DOHH2 (cell line): ENCODE measurements around the gene MYO1D.

Source experiments
- H3F3A ChIP-seq: fragments of 200-600 bp; sonication (generic), shearing (Covaris generic); 2 replicates; pipeline ENCODE4 v1.6.0; 2016; ENCODE audit warnings: antibody characterized with exemption, mild to moderate bottlenecking; ENCODE audit not compliant: control insufficient read depth, insufficient read depth
- H3K27ac ChIP-seq: fragments of 200-600 bp; sonication (generic); 2 replicates; pipeline ENCODE4 v1.5.1; 2014; ENCODE audit warnings: low read depth, mild to moderate bottlenecking, low read length, moderate library complexity
- H3K27me3 ChIP-seq: fragments of 200-600 bp; sonication (generic); 2 replicates; pipeline ENCODE4 v1.6.1; 2014; ENCODE audit warnings: mild to moderate bottlenecking, low read length, mixed read lengths; ENCODE audit not compliant: control insufficient read depth
- H3K36me3 ChIP-seq: fragments of 200-600 bp; sonication (generic); 2 replicates; pipeline ENCODE4 v1.6.1; 2014; ENCODE audit warnings: mild to moderate bottlenecking, low read length, moderate library complexity, mixed read lengths; ENCODE audit not compliant: control insufficient read depth
- H3K4me1 ChIP-seq: fragments of 200-600 bp; sonication (generic); 2 replicates; pipeline ENCODE4 v1.6.1; 2014; ENCODE audit warnings: mild to moderate bottlenecking, low read length, mixed read lengths; ENCODE audit not compliant: control insufficient read depth
- H3K4me2 ChIP-seq: fragments of 200-600 bp; sonication (generic); 2 replicates; pipeline ENCODE4 v1.6.0; 2014; ENCODE audit warnings: mild to moderate bottlenecking, low read length, moderate library complexity
- H3K4me3 ChIP-seq: fragments of 200-600 bp; sonication (generic); 2 replicates; pipeline ENCODE4 v1.5.1; 2014; ENCODE audit warnings: mild to moderate bottlenecking, low read length, mixed read lengths
- H3K79me2 ChIP-seq: fragments of 200-600 bp; sonication (generic); 2 replicates; pipeline ENCODE4 v1.6.1; 2014; ENCODE audit warnings: mild to moderate bottlenecking, low read length, mixed read lengths; ENCODE audit not compliant: control insufficient read depth
- H3K9me2 ChIP-seq: fragments of 200-600 bp; sonication (generic); replicated peaks from 2 replicates; pipeline ENCODE4 v1.6.1; 2014; ENCODE audit warnings: mild to moderate bottlenecking, low read length, mixed read lengths; ENCODE audit not compliant: control insufficient read depth
- H3K9me3 ChIP-seq: fragments of 200-600 bp; sonication (generic); 2 replicates; pipeline ENCODE4 v1.6.1; 2014; ENCODE audit warnings: antibody characterized with exemption, low read length, mixed read lengths; ENCODE audit not compliant: control insufficient read depth, insufficient read depth
- H4K20me1 ChIP-seq: fragments of 200-600 bp; sonication (generic); 2 replicates; pipeline ENCODE4 v1.6.0; 2014; ENCODE audit warnings: low read depth, mild to moderate bottlenecking, antibody characterized with exemption, low read length, moderate library complexity; ENCODE audit not compliant: control insufficient read depth, insufficient read depth
- CTCF ChIP-seq: fragments of 200-600 bp; sonication (generic); IDR thresholded peaks from one replicate; pipeline ENCODE4 v1.5.1; 2014; ENCODE audit warnings: antibody characterized with exemption, mild to moderate bottlenecking, low read depth, low read length; ENCODE audit not compliant: poor library complexity, severe bottlenecking
- EZH2phosphoT487 ChIP-seq: fragments of 200-600 bp; sonication (generic); IDR thresholded peaks from 2 replicates; pipeline ENCODE4 v1.6.1; 2017; ENCODE audit warnings: borderline replicate concordance, mild to moderate bottlenecking, antibody characterized with exemption, low read length, moderate library complexity, mixed read lengths

MYO1D gene

GRCh38 chr17:32877164-32877764 lies 340 bp upstream of the MYO1D start:
- Histone ChIP-seq H3K79me2 (no peaks in the 10 kb centered on the region), H3K4me2 (peak overlapping the region; percentile 92), H3F3A (no peaks in the 10 kb centered on the region), H3K4me3 (peak overlapping the region; percentile 82), H3K9me3 (no peaks in the 10 kb centered on the region), H3K36me3 (no peaks in the 10 kb centered on the region), H4K20me1 (no peaks in the 10 kb centered on the region), H3K27ac (no peak overlapping the region), H3K9me2 (no peaks in the 10 kb centered on the region), H3K4me1 (peaks cover 24% of the 10 kb centered on the region), H3K27me3 (peaks cover 21% of the 10 kb centered on the region)
- TF ChIP-seq CTCF = peak; percentile 60
- no peak for TF ChIP-seq EZH2phosphoT487

GRCh38 chr17:32875923-32876416 lies 954 bp downstream of the MYO1D start:
- peaks cover 24% of the 10 kb centered on the region for H3K27me3 ChIP-seq
- TF ChIP-seq EZH2phosphoT487 (no peak), CTCF (no peak)
- no peak overlapping the region for H3K27ac ChIP-seq
- no peaks in the 10 kb centered on the region for H3K36me3 ChIP-seq
- H3K4me3 ChIP-seq = peak overlapping the region; percentile 82
- no peaks in the 10 kb centered on the region for H3K9me2 ChIP-seq
- no peaks in the 10 kb centered on the region for H3K9me3 ChIP-seq
- H3K79me2 ChIP-seq = no peaks in the 10 kb centered on the region
- no peaks in the 10 kb centered on the region for H4K20me1 ChIP-seq
- peak overlapping the region; percentile 65 for H3K4me2 ChIP-seq
- no peaks in the 10 kb centered on the region for H3F3A ChIP-seq
- peaks cover 19% of the 10 kb centered on the region for H3K4me1 ChIP-seq

GRCh38 chr17:32875230-32875917 lies 1.6 kb downstream of the MYO1D start:
- Histone ChIP-seq H3K4me1 (peaks cover 15% of the 10 kb centered on the region), H3F3A (no peaks in the 10 kb centered on the region), H3K27me3 (peaks cover 25% of the 10 kb centered on the region), H3K4me2 (peak overlapping the region; percentile 65; the same call in 1 of the 2 replicates), H4K20me1 (no peaks in the 10 kb centered on the region), H3K9me2 (no peaks in the 10 kb centered on the region), H3K36me3 (no peaks in the 10 kb centered on the region), H3K27ac (no peak overlapping the region), H3K9me3 (no peaks in the 10 kb centered on the region), H3K79me2 (no peaks in the 10 kb centered on the region), H3K4me3 (no peak overlapping the region)
- no peak for TF ChIP-seq CTCF
- no peak for TF ChIP-seq EZH2phosphoT487
